Lower leg skin (tissue), 3 donors: ENCODE measurements around the gene PAOX.

Experiments used
- CTCF ChIP-seq, 3 donors: fragments of 450-650 bp; IDR thresholded peaks; one replicate each; pipeline ENCODE4 v1.5.1; 2016; ENCODE audit warnings: antibody characterized with exemption in 3 of 3, mild to moderate bottlenecking in 3 of 3, moderate library complexity in 2 of 3
- POLR2A ChIP-seq, 2 donors: fragments of 450-650 bp; IDR thresholded peaks; one replicate each; pipeline ENCODE4 v1.6.1; 2016 to 2017; ENCODE audit warnings: antibody characterized with exemption in 2 of 2, mild to moderate bottlenecking in 1 of 2, moderate library complexity in 1 of 2

GRCh38 chr10:133350950-133351329 lies 28.1 kb upstream of the PAOX start:
- TF ChIP-seq CTCF (IDR thresholded peaks at IDR 0.05): no peak
- no peak for TF ChIP-seq POLR2A (IDR thresholded peaks at IDR 0.05)
